ENCODE data around the gene C1QTNF12. TPM values are rescaled to one million over a fixed set of nuclear protein-coding genes. Genes with fewer than 3 reads are reported as not detected.

C1QTNF12 gene
- total and polyA plus RNA-seq, 2 of the 8 experiments (the other 6 are each of a cell fraction or from before 2014, with no cell fraction given), result 2.1 to 3.7 TPM

- Histone ChIP-seq H3K23me2 (ENCODE audit: low read depth, low read length) (no peaks in the 10 kb centered on the region; the same call in 1 of the 2 replicates), H2BK20ac (ENCODE audit: low read length) (no peak overlapping the region), H3K56ac (replicated peaks; ENCODE audit: insufficient read length, low read depth, low read length) (no peak overlapping the region), H3K23ac (ENCODE audit: insufficient read length) (no peak overlapping the region), H3K18ac (ENCODE audit: extremely low read depth, low read length) (no peak overlapping the region; the same call in 1 of the 2 replicates), H2AFZ (ENCODE audit: low read length) (no peak overlapping the region), H3K9me3 (ENCODE audit: insufficient read depth in 2 of 2, low read depth in 1 of 2, low read length in 1 of 2) (no peaks in the 10 kb centered on the region), H3K79me1 (ENCODE audit: low read depth, low read length) (no peaks in the 10 kb centered on the region), H2AK5ac (ENCODE audit: low read depth, low read length) (peak overlapping the region; percentile 75; the same call in 1 of the 2 replicates), H3K79me2 (ENCODE audit: control insufficient read depth in 1 of 2, insufficient read depth in 2 of 2, low read length in 2 of 2) (no peaks in the 10 kb centered on the region; a peak in 1 of 4 replicates), H2BK12ac (ENCODE audit: low read depth, low read length) (no peak overlapping the region), H3K4me2 (ENCODE audit: insufficient read depth in 1 of 2, low read depth in 2 of 2, low read length in 2 of 2) (peak overlapping the region; percentile 24 to 70; a peak in 2 of 4 replicates), H4K91ac (replicated peaks; ENCODE audit: insufficient read length, low read length) (no peak overlapping the region), H3K4me1 (replicated peaks in 1 of 4; ENCODE audit: control insufficient read depth in 3 of 4, insufficient read depth in 4 of 4, low read length in 3 of 4) (peaks cover 0 to 8% (median under 1%) of the 10 kb centered on the region in 4 experiments; a peak in 5 of 7 replicates), H2BK120ac (replicated peaks; ENCODE audit: low read depth, low read length) (no peak overlapping the region), H3K27me3 (replicated peaks in 1 of 4; ENCODE audit: control insufficient read depth in 3 of 4, extremely low read depth in 1 of 4, insufficient read depth in 3 of 4, low read length in 3 of 4) (peaks cover 2 to 19% (median 11%) of the 10 kb centered on the region in 4 experiments; a peak in 6 of 7 replicates), H3K4me3 (ENCODE audit: extremely low read depth in 1 of 4, insufficient read depth in 2 of 4, low read depth in 3 of 4, low read length in 4 of 4) (peak overlapping the region in 1 of 4 experiments; percentile 51; a peak in 1 of 8 replicates), H3K4ac (replicated peaks; ENCODE audit: insufficient read length, low read depth, low read length) (no peak overlapping the region), H3K27ac (ENCODE audit: low read depth, low read length) (no peak overlapping the region), H4K8ac (ENCODE audit: extremely low read depth, insufficient read depth, low read length) (peak overlapping the region; percentile 57), H4K20me1 (replicated peaks in 1 of 2; ENCODE audit: control insufficient read depth in 1 of 2, insufficient read depth in 2 of 2, low read length in 2 of 2) (peaks cover 4 to 9% of the 10 kb centered on the region in 2 experiments), H2BK15ac (ENCODE audit: low read length) (no peak overlapping the region), H3K14ac (ENCODE audit: insufficient read length) (no peak overlapping the region), H3K9ac (replicated peaks in 1 of 4; ENCODE audit: extremely low read depth in 1 of 4, low read depth in 3 of 4, low read length in 3 of 4) (no peak overlapping the region), H2BK5ac (ENCODE audit: low read depth, low read length) (no peak overlapping the region), H3K36me3 (ENCODE audit: control insufficient read depth in 2 of 4, insufficient read depth in 4 of 4, low read length in 3 of 4) (no peaks in the 10 kb centered on the region), H4K5ac (ENCODE audit: insufficient read length, low read depth, low read length) (no peak overlapping the region)
- ChIA-PET CTCF (ENCODE audit: partially characterized antibody) (interaction anchor here (0.7 to 1.9 kb wide), 5 partner anchors 9 to 263 kb away, joined by 3 to 6 read pairs (median 3); no protein-coding TSS in a partner anchor), POLR2A (ENCODE audit: partially characterized antibody) (interaction anchor here (0.7 to 2.0 kb wide), 5 partner anchors 10 to 215 kb away, joined by 3 to 7 read pairs (median 4); partner anchors contain the start of genes B3GALT6 and SDF4)
- no peak for DNase-seq (ENCODE audit: low read depth in 1 of 2, low spot score in 2 of 2)
- FAIRE-seq, result no peak
- TF ChIP-seq SP1 (IDR thresholded peaks at IDR 0.05; ENCODE audit: low read depth, low read length) (no peak), NRF1 (IDR thresholded peaks at IDR 0.05; ENCODE audit: low read depth, low read length) (no peak), JUND (IDR thresholded peaks at IDR 0.05; ENCODE audit: low read length) (no peak), JUN (IDR thresholded peaks at IDR 0.05; ENCODE audit: low read depth, low read length) (no peak), SIRT6 (IDR thresholded peaks at IDR 0.05; ENCODE audit: low read length) (no peak), BRCA1 (IDR thresholded peaks at IDR 0.05; ENCODE audit: low read depth, low read length) (no peak), PHF8 (conservative IDR thresholded peaks at IDR 0.05; ENCODE audit: low read depth, low read length) (no peak), CHD2 (IDR thresholded peaks at IDR 0.05; ENCODE audit: low read length) (no peak), EGR1 (IDR thresholded peaks at IDR 0.05; ENCODE audit: borderline replicate concordance, low read depth, low read length) (no peak), GABPA (IDR thresholded peaks at IDR 0.05; ENCODE audit: borderline replicate concordance, insufficient read depth, low read length) (no peak), RAD21 (IDR thresholded peaks at IDR 0.05 in 1 of 2, conservative IDR thresholded peaks at IDR 0.05 in 1 of 2; ENCODE audit: low read depth in 2 of 2, low read length in 2 of 2) (no peak), TCF12 (IDR thresholded peaks at IDR 0.05; ENCODE audit: low read depth, low read length) (no peak), RBBP5 (IDR thresholded peaks at IDR 0.05; ENCODE audit: borderline replicate concordance, low read depth, low read length) (no peak), TBP (IDR thresholded peaks at IDR 0.05; ENCODE audit: low read depth, low read length) (no peak)
- 83% methylated on average over 24 of the region's 25 CpGs; no CpG with 5 or more reads in 1 of the 2 experiments for WGBS, 2 experiments (ENCODE audit: extremely low coverage in 1 of 2, insufficient coverage in 1 of 2, insufficient read length in 1 of 2, insufficient replicate concordance in 2 of 2, low coverage in 1 of 2, low lambda C conversion rate in 2 of 2, missing lambda C conversion rate in 1 of 2)
Observed at GRCh38 chr1:1247341-1247913, 905 bp upstream of the C1QTNF12 start.
